Measurements from ENCODE around the gene IL3RA.

GRCh38 chrX:1403228-1403627 lies 66.6 kb downstream of the IL3RA start:
- TF ChIP-seq CTCF (IDR thresholded peaks at IDR 0.05) (no peak), EP300 (IDR thresholded peaks at IDR 0.05) (no peak)
